H1 (cell line): ENCODE measurements around the gene TMEM135.

Experiments used
- CREB1 ChIP-seq: IDR thresholded peaks from 2 replicates; pipeline ENCODE4 v1.6.1; 2012; ENCODE audit warnings: inconsistent platforms
- EP300 ChIP-seq, 2 experiments: IDR thresholded peaks; 1 replicate in 1 of 2; 2 replicates in 1 of 2; pipeline ENCODE4 v1.6.1; 2011 to 2012; ENCODE audit warnings: low read depth in 2 of 2, low read length in 2 of 2, mild to moderate bottlenecking in 2 of 2, borderline replicate concordance in 1 of 2, inconsistent platforms in 1 of 2, moderate library complexity in 1 of 2
- POLR2A ChIP-seq, 2 experiments: IDR thresholded peaks; 1 replicate in 1 of 2; 2 replicates in 1 of 2; pipeline ENCODE4 v1.6.1; 2011; ENCODE audit warnings: low read depth in 2 of 2, low read length in 2 of 2, mild to moderate bottlenecking in 2 of 2; ENCODE audit errors: control extremely low read depth in 1 of 2
- TF ChIP-seq, protein P1 (sequence below), 3 experiments: IDR thresholded peaks; 1 replicate in 2 of 3; 2 replicates in 1 of 3; pipeline versions ENCODE4 v1.5.1 to v1.6.1; 2011; ENCODE audit warnings: low read length in 3 of 3, mild to moderate bottlenecking in 3 of 3, inconsistent platforms in 2 of 3, low read depth in 1 of 3, moderate library complexity in 1 of 3; ENCODE audit not compliant: insufficient read depth in 1 of 3; ENCODE audit errors: control extremely low read depth in 1 of 3

DNA sequence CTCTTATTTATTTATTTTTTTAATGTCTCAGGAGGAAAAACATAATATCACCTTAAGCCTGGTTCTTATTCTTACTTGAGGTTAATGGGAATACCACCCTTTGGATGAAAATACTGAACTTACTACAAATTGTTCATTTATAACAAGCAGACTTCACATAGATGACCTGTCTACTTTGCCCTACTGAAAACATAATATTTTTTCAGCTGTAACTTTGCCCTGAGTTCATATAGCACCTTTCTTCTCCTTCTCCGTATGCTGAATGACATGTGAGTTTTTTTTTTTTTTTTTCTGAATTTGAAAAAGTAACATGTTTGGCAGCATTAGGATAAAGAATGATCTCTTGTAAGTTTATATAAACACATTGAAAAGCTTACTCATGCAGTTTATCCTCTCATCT lies 186.8 kb downstream of the TMEM135 start:
- TF ChIP-seq EP300 (IDR thresholded peaks at IDR 0.05; ENCODE audit: borderline replicate concordance in 1 of 2, low read depth in 2 of 2, low read length in 2 of 2) = no peak
- TF ChIP-seq, protein P1, sequence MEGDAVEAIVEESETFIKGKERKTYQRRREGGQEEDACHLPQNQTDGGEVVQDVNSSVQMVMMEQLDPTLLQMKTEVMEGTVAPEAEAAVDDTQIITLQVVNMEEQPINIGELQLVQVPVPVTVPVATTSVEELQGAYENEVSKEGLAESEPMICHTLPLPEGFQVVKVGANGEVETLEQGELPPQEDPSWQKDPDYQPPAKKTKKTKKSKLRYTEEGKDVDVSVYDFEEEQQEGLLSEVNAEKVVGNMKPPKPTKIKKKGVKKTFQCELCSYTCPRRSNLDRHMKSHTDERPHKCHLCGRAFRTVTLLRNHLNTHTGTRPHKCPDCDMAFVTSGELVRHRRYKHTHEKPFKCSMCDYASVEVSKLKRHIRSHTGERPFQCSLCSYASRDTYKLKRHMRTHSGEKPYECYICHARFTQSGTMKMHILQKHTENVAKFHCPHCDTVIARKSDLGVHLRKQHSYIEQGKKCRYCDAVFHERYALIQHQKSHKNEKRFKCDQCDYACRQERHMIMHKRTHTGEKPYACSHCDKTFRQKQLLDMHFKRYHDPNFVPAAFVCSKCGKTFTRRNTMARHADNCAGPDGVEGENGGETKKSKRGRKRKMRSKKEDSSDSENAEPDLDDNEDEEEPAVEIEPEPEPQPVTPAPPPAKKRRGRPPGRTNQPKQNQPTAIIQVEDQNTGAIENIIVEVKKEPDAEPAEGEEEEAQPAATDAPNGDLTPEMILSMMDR (IDR thresholded peaks at IDR 0.05; ENCODE audit: control extremely low read depth in 1 of 3, insufficient read depth in 1 of 3, low read depth in 1 of 3, low read length in 3 of 3) = no peak
- TF ChIP-seq POLR2A (IDR thresholded peaks at IDR 0.05; ENCODE audit: control extremely low read depth in 1 of 2, low read depth in 2 of 2, low read length in 2 of 2) = no peak
- TF ChIP-seq CREB1 = no peak
